GM21528 (cell line): ENCODE data around the gene NPY1R.

Source experiments
- ATAC-seq: cut with Tn5 transposase; IDR thresholded peaks from one replicate; pipeline ENCODE4 v1.9.1; 2021; ENCODE audit warnings: mild to moderate bottlenecking, moderate library complexity; ENCODE audit not compliant: unreplicated experiment, low FRiP score

The NPY1R gene

DNA sequence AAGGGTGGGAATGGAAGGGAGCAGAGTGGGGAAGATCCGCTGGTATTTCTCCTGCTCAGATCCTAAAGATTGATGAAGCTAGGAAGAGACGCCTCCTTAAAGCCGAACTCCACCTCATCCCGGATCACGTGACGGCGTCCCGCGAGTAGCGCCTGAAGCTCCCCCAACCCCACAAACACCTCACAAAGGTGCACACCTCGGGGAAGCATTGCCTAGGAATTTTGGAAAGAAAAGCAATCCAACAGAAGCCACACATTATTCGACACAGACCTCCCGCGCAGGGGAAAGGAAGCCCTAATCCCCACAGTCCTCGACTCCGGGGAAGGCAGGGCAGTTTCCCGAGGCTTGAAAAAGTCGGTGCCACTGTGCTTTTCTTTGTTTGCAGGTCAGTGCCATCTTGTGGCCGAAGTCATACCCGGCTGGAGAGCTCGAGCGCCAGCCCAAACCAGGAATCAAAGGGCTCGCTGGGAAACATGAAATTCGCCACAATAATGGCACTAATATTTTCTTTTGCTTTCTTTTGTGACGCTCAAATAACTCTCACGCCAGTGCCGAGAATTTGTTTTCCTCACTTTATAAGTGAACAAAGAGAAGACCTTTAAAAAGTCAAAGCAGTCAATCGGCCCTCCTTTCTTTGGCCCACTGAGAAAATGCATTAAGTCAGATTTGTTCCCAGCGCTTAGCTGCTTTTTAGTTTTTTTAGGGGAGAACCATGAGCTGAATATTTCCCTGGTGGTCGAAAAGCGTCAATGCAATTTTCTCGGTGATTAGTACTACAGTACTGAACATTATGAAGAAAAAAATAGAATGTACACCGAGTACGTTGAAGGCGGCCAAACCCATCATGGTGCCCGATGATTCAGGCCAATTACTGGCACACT lies at the start of gene NPY1R:
Gene NPY1R (minus strand): TSS at position 71 of the 881 bp plus-strand sequence. CDS start 6,042 bp downstream, outside the sequence.
- peak; percentile 83 for ATAC-seq

DNA sequence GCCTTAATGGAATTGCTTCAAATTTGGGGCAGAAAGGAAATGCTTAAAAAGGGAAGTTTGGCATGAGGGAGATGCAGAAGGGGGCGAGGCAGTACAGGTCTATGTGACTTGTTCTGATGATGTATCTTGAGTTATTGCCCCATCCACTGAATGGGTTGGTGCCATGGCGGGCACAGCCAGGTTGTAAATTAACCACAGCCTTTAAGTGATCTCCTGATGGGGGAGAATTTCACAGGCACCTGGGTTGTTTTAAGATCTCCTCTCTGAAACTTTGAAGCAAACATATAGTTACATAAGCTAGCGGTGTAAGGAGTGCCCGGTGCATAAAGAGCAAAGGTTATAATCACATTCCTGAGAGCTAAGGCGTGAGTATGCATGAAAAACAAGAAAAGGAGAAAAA lies 48.3 kb upstream of the NPY1R start:
- no peak for ATAC-seq

DNA sequence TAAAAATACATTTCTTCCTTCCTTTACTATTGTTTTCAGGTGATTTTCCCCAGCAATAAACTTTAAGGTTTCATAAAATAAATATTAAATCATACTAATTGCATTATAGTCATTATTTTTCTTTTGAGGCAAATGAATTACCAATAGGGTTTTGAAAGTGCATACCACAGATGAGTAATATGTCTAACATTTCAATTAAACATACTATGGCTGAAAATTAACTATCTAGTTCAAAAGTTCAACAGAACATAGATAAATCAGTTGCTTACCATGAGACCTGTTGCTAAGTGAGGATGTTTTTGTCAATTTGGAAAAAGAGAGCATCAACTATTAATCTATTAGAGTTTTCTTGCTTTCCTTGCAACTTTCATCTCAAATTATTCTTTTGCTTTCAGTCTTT lies 46.3 kb upstream of the NPY1R start:
- no peak for ATAC-seq

DNA sequence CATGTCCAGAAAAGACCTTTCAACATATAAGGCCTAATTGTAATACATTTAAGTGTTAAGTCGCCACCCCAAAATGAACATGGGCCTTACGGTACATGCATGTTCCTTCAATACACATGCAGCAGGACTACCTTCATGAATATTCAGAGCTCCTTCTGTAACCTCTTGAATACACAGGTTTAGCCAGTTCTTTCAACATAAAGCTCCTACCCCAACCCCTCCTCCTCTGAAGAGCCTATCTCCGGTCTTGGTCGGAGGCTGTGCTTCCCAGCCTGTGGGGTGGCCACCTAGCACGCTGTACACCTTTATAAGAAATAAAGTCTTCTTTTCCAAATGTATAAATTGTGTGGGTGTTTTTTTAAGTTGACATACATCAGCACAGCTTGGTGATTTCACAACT lies 39.6 kb upstream of the NPY1R start:
- no peak for ATAC-seq

DNA sequence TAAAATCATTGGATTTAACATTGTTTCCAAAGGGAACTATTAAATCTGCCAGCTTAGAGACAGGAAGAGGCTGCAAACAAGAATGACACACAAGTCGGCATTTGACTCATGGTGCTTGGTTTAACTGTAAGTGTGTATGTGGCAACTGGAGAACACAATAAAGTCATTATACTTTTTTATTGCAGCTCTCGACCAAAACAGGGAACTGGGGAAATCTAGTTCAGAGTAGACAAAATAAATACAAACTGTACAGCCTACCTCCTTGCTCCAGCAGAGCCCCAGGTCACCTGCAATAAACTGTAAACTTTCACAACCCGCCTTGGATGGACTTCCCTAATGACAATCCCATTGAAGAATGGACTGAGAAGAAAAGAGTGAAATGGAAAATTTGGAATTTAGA lies 35.3 kb upstream of the NPY1R start:
- ATAC-seq: no peak

DNA sequence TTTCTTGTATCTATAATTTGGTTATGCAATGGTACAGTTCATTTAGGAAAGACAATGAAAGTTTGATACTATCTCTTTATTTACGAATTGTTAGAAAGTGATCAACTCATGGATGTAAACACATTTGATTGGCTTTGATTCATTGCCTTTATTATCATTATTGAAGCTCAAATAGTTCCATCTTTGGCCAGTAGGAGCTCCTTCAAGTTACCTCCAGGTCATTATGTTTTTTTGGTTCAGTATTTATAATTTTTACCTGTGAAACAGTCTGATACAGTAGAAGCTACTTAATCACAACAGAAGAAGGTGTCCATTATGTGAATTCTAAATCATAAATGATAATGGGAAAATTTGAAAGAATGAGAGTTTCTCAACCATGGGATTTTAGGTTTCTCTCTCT lies 23.7 kb upstream of the NPY1R start:
- ATAC-seq: no peak

DNA sequence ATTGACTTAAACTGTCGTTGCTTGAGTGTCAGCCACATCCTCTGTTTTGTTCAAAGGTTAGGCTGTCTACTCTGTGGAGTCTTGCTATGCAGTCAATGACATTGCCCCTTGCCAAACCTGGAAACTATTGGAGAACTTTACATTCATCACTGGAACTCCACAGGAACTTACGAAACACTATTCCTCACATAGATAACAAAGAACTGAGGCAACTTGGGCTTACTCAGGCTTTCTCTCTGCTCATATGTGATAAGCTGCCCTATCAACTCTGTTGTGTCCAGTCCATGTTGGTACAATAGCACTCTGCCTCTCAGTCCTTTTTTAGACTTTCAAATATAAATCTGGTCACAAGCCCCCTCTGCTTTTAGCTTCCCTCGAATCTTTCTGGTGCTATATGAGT lies 20.7 kb upstream of the NPY1R start:
- ATAC-seq: no peak

DNA sequence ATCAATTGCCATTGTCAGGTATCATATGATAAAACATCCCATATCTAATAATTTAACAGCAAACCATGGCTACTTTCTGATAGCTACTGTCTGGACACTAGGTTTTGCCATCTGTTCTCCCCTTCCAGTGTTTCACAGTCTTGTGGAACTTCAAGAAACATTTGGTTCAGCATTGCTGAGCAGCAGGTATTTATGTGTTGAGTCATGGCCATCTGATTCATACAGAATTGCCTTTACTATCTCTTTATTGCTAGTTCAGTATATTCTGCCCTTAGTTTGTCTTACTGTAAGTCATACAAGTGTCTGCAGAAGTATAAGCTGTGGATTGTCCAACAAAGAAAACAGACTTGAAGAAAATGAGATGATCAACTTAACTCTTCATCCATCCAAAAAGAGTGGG lies 18.3 kb upstream of the NPY1R start:
- no peak for ATAC-seq

DNA sequence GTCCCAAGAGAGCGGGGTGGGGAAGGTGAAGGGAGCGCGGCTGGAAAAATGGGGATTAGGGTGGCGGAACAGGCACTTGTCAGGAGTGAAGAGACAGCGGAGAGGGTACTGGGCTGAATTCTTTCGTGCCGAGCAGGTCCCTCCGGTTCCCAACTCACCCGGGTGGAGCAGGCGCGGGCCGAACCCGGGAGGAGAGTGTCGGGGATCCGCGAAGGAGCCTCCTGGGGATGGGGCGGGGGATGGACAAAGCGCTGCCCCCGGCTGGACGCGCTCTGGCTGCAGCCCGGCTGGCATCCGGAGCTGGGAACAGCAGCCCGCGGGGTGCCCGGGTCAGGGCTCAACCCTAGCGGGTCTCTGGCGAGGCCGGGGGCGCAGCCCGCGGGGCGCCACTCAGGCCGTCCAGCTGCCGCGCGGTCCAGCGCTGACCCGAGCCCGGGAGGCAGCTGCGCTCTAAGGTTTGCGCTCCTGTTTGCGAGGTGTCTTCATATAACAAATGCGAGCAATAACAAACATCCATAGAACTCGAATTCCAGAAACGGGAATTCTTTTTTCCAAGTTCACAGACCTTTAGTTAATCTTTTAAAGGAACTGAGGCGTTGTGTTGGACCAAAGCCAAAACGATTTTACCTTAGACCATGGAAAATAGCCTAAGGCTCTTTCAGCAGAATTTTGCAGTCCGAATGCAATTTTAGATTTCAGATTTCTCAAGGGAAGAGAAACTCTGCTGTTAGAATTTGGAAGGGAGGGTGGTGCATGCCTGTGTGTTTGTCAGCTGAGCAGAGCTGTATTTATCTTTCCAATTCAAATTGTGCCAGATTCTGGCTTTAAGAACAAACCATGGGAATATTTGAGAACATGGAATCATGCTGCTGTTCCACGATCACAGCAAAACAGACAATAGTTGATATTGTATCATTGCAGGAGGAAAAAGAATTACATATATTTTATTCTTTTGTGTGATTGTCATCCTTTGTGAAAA lies 12.0 kb upstream of the NPY1R start:
- no peak for ATAC-seq

DNA sequence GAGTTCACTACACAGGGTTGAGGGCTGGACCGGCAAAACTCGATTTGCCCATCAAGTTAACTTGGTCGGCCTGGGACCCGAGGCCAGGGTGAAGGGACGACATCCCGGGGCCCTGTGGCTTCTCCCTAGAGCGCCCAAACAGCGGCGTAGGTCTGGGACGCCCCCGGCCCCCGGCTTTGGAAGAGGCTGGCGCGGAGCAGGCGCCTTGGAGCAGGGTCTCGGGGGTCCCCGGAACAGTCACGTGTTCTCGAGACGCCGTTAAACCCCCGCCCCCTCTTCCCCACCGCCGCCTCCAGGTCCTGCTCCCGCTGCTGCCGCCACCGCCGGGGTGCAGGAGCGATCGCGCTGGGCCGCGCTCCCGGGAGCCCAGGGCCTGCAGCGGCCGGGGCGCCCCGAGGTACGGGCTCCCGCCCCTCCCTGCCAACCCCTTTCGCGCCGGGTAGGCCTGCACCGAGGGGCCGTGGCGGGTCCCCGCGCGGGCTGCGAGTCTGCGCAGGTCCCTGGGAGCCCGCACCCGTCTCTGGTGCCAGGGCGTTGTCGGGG lies 11.3 kb upstream of the NPY1R start, which contains the start of gene NPY5R:
Gene NPY5R (plus strand): TSS at position 289 of the 543 bp plus-strand sequence. CDS start 6,382 bp downstream, outside the sequence.
- ATAC-seq: no peak

DNA sequence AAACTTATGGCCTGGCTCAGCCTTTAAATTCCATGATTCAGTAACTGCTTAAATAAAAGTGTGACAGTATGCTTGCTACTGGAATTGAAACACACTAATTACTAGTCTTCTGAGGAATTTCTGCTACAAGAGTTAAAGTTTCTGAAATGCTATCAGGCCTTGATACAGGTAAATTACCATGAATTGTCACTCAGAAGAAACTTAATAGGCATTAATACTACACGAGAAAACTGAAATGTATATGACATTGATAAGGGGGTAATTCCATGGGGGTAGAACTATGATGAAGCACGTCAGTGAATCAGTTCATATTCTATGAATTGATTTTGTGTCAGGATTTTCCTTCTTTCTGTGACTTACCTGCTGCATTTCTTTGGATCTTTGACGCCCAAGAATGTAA lies 3.0 kb upstream of the NPY1R start:
- ATAC-seq: no peak

DNA sequence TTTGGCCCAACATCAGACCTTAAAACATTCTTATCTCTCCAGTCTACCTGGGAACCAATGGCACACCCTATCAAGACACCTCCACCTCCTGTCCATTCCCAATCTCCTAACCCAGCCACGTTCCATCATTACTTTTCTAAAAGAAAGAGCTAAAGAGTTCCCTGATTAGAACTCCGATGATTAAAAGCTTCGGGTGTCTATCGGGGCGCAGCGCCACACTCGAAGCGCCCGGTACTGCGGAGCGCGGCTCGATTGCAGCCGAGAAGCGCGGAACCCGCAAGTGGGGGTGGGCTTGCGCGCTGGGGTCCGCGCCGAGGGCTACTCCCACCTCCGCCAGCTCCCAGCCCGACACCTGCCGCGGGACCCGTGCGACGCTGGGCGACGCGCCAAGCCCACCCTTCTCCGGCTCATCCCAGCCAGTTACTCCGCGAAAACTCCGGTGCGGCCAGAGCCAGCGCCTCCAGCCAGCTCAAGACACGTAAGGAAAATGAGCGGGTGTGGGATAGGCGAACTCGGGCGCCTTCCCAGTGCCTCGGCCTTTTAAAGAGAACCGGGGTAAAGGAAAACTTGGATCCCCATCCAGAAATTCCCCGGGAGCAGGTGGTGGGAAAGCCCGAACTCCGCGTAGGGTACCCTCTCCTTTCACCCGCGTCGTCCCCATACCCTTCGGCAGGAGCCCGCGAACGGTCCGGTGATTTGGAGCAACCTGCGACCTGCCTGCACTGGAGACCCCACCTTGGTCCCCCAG lies 593 bp downstream of the NPY1R start:
- ATAC-seq: no peak

DNA sequence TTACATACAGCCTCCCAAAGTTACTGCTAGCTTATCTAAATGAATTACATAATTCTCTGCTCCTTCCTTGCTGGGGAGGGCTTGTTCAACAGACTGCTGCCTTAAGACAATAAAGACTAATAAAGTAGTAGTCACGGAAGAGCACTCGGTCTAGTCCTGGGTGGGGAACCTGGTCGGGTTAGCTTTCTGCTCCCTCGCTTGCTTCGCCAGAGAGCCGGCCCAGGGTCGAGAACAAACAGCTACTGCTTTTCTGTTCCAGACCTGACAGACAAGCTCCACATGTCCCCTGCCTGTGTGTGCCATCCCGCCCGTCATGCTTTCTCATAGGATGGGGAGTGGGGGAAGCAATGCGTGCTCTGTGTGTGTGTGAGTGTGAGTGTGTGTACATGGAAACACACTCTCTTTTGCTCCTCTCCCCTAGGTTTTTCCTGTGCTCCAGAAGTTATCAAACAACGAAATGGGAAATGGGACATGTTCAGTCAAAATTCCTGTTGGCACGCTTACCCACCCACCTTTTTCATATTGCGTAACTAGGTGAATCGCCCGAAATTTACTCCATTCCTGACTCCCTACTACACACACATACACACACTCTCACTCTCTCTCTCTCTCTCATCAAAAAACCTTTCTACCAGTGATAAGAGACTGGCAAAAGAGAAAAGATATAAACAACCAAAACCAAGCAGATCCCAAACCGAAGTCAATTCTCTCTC lies 1.3 kb downstream of the NPY1R start:
- no peak for ATAC-seq

DNA sequence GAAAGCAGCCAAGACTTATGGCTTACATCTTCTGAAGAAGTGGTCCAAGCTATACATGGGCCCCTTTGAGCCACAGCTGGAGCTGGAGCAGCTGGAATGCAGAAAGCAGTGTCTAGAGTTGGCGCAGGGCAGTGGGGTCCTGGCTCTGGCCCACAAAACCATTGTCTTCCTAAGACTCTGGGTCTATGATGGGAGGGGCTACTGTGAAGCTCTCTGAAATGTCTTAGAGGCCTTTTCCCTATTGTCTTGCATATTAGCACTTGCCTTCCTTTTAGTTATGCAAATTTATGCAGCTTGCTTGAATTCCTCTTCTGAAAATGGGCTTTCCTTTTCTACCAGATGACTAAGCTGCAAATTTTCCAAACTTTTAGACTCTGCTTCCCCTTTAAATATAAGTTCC lies 15.3 kb downstream of the NPY1R start:
- no peak for ATAC-seq

DNA sequence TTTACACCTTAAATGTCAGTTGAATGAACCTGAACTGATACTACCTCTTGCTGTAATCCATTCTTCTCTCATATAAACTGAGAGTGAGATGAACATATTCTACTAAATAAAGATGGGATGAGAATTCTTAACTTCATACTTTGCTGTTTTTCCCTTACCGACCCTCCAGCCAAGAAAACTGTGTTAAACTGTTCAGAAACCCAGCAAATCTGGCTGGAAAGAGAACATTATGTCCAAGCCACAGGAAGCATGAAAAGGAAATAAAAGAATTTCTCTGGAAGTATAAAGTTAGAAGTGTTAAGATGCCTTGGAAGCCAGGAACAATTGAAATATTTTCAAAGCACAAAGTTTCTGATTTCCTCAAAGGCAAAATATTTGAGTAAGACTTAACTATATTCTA lies 22.9 kb downstream of the NPY1R start:
- no peak for ATAC-seq

DNA sequence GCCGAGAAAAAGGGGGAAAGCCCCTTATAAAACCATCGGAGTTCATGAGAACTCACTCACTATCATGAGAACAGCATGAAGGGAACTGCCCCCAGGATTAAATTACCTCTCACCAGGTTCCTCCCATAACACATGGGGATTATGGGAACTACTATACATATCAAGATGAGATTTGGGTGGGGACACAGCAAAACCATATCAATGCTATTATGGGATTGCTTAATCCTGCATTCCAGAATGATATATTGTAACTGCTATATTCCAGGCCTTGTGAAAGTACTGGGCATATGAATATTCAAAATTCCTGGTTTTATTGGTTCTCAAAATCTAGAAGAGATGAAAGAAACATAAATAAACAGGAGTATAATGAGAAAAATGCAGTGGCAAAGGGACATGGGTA lies 29.3 kb downstream of the NPY1R start:
- ATAC-seq: no peak

DNA sequence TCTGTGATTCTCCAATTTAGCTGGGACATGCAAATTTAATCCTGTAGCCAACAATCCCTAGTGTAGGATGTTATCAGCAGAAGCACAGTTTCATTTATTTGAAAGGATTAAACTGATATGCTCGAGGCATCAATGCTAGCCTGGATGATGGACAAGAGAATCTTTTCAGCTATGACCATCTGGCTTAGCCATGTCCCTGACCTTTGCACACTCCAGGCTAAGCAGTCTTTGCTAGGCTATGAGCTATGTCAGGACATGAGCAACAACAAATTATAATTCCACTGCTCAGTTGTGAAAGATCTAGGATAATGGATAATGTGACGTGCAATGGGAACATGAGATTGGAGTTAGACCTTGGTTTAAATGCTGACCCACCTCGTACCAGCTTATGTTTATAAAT lies 32.0 kb downstream of the NPY1R start:
- ATAC-seq: no peak

DNA sequence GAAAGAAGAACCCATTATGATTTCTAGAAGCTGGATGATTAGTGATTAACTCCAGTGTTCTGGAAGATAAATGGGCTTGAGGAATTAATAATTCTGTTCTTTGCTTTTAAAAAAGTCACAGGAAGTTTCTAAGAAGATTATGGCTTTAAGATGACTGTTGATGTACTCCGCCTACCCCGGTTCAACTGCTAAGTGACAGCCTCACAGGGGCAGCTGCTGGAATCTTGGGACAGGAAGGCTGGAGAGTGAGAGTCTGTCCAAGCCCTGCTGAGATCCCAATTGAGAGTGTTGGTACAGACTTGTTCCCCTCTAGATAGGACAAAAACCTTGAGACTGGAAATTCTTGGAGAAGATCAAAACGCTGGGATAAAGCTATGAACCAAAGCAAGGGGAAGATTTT lies 37.3 kb downstream of the NPY1R start:
- no peak for ATAC-seq

DNA sequence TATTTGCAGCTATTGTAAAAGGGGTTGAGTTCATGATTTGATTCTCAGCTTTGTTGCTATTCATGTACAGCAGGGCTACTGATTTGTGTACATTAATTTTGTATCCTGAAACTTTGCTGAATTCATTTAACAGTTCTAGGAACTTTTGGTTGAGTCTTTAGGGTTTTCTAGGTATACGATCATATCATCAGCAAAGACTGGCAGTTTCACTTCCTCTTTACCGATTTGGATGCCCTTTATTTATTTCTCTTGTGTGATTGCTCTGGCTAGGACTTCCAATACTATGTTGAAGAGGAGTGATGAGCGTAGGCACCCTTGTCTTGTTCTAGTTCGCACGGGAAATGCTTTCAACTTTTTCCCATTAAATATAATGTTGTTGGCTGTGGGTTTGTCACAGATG lies 48.1 kb downstream of the NPY1R start:
- no peak for ATAC-seq
